GM12878 (cell line): ENCODE measurements around the gene C3. TPM values are rescaled to one million over a fixed set of nuclear protein-coding genes. Genes with fewer than 3 reads are reported as not detected.

Source experiments
- ATF2 ChIP-seq: IDR thresholded peaks from 2 replicates; pipeline ENCODE4 v1.6.1; 2012; ENCODE audit warnings: low read length, inconsistent platforms
- CBX5 ChIP-seq: sonication (generic); IDR thresholded peaks from 2 replicates; pipeline ENCODE4 v1.6.1; 2016; ENCODE audit warnings: low read depth, moderate library complexity, mild to moderate bottlenecking, inconsistent platforms
- DPF2 ChIP-seq: fragments of 450-650 bp; IDR thresholded peaks from 2 replicates; pipeline ENCODE4 v1.6.1; 2017; ENCODE audit warnings: mild to moderate bottlenecking
- EGR1 ChIP-seq, 2 experiments: IDR thresholded peaks; 1 replicate in 1 of 2; 2 replicates in 1 of 2; pipeline ENCODE4 v1.6.1; 2011 to 2012; ENCODE audit warnings: low read depth in 2 of 2, low read length in 2 of 2, borderline replicate concordance in 1 of 2, mild to moderate bottlenecking in 1 of 2, moderate library complexity in 1 of 2
- ETV6 ChIP-seq, 2 experiments: fragments of 450-650 bp in 1 of 2; IDR thresholded peaks in 1 of 2; conservative IDR thresholded peaks in 1 of 2; 2 replicates each; pipeline ENCODE4 v1.6.1; 2014; ENCODE audit warnings: antibody characterized with exemption in 1 of 2, borderline replicate concordance in 1 of 2, low read depth in 1 of 2, mild to moderate bottlenecking in 1 of 2, moderate library complexity in 1 of 2
- FOXK2 ChIP-seq: fragments of 450-650 bp; IDR thresholded peaks from 2 replicates; pipeline ENCODE4 v1.6.1; 2017; ENCODE audit warnings: mild to moderate bottlenecking, moderate library complexity
- GATAD2B ChIP-seq: fragments of 450-650 bp; conservative IDR thresholded peaks from 2 replicates; pipeline ENCODE4 v1.6.1; 2017; ENCODE audit warnings: low read depth, mild to moderate bottlenecking, moderate library complexity
- HDAC2 ChIP-seq: fragments of 200-600 bp; sonication (generic); IDR thresholded peaks from 2 replicates; pipeline ENCODE4 v1.6.1; 2017
- IKZF1 ChIP-seq: fragments of 450-650 bp; conservative IDR thresholded peaks from 2 replicates; pipeline ENCODE4 v1.6.1; 2017; ENCODE audit warnings: antibody characterized with exemption, mild to moderate bottlenecking
- JUNB ChIP-seq: IDR thresholded peaks from 2 replicates; pipeline ENCODE4 v1.6.1; 2016; ENCODE audit warnings: antibody characterized with exemption, mild to moderate bottlenecking
- MEF2A ChIP-seq: IDR thresholded peaks from 2 replicates; pipeline ENCODE4 v1.6.1; 2011; ENCODE audit warnings: low read depth, mild to moderate bottlenecking, low read length, moderate library complexity; ENCODE audit not compliant: insufficient read depth
- NFIC ChIP-seq: IDR thresholded peaks from 2 replicates; pipeline ENCODE4 v1.6.1; 2012; ENCODE audit warnings: low read depth, mild to moderate bottlenecking, inconsistent platforms, low read length, moderate library complexity
- NFXL1 ChIP-seq: fragments of 450-650 bp; IDR thresholded peaks from 2 replicates; pipeline ENCODE4 v1.6.1; 2017; ENCODE audit warnings: antibody characterized with exemption, mild to moderate bottlenecking, borderline replicate concordance
- RB1 ChIP-seq: fragments of 450-650 bp; formaldehyde crosslinking; IDR thresholded peaks from 2 replicates; pipeline ENCODE4 v1.6.1; 2017; ENCODE audit warnings: mild to moderate bottlenecking, borderline replicate concordance
- RELB ChIP-seq: fragments of 450-650 bp; IDR thresholded peaks from 2 replicates; pipeline ENCODE4 v1.6.1; 2017; ENCODE audit warnings: low read depth, mild to moderate bottlenecking, moderate library complexity
- SKIL ChIP-seq: fragments of 450-650 bp; IDR thresholded peaks from 2 replicates; pipeline ENCODE4 v1.6.1; 2017; ENCODE audit warnings: mild to moderate bottlenecking, low read depth, inconsistent platforms; ENCODE audit not compliant: poor library complexity, severe bottlenecking
- SMC3 ChIP-seq: IDR thresholded peaks from 2 replicates; pipeline ENCODE4 v1.6.1; 2011; ENCODE audit warnings: low read length, improper control_type of control experiment, borderline replicate concordance
- SREBF2 ChIP-seq: IDR thresholded peaks from 2 replicates; pipeline ENCODE4 v1.6.1; 2012; ENCODE audit warnings: mild to moderate bottlenecking, low read length
- SUPT20H ChIP-seq: IDR thresholded peaks from 2 replicates; pipeline ENCODE4 v1.6.1; 2011; ENCODE audit warnings: low read depth, mild to moderate bottlenecking, low read length, moderate library complexity, borderline replicate concordance; ENCODE audit not compliant: control insufficient read depth
- ZNF687 ChIP-seq: fragments of 450-650 bp; IDR thresholded peaks from 2 replicates; pipeline ENCODE4 v1.6.1; 2017; ENCODE audit warnings: mild to moderate bottlenecking, moderate library complexity
- ZSCAN29 ChIP-seq: fragments of 450-650 bp; IDR thresholded peaks from 2 replicates; pipeline ENCODE4 v1.6.1; 2017; ENCODE audit warnings: mild to moderate bottlenecking, moderate library complexity
- polyA plus RNA-seq, 11 experiments: library from polyadenylated mRNA; depleted of rRNA in 4 of 11; unstranded in 6 of 11; stranded (reverse) in 5 of 11; fragments of >200 nt; fragmentation: Nextera tagmentation in 4 of 11; fragmentation: Illumina TruSeq in 1 of 11; extraction: Ambion mirVana in 4 of 11; extraction: Trizol in 1 of 11; gene quantifications; 1 replicate in 1 of 11; 2 replicates in 10 of 11; pipeline versions ENCODE4 v1.2.1 to v1.2.3, GENCODE V29; 2011 to 2016; ENCODE audit warnings: inconsistent platforms in 2 of 11, missing spikeins in 2 of 11, low read depth in 1 of 11
- total RNA-seq, 4 experiments: library from RNA; depleted of rRNA in 3 of 4; stranded (reverse); fragments of >200 nt in 3 of 4; fragmentation: Illumina TruSeq in 1 of 4; extraction: Trizol in 1 of 4; gene quantifications; 2 replicates each; pipeline versions ENCODE4 v1.2.1 to v1.2.3, GENCODE V29; 2013 to 2021

C3 gene
- total and polyA plus RNA-seq, 10 of the 15 experiments (the other 5 are each of a cell fraction or from before 2014, with no cell fraction given): 0.20 to 6.7 (median 0.72) TPM

GRCh38 chr19:6739883-6740588 is 19.6 kb upstream of the C3 start (continued):
- no peak for TF ChIP-seq ATF2
- peak; percentile 41; the same call in 1 of the 2 replicates for TF ChIP-seq IKZF1
- no peak for TF ChIP-seq GATAD2B
- TF ChIP-seq NFXL1: no peak
- no peak for TF ChIP-seq SREBF2
- TF ChIP-seq RB1: peak; percentile 20; the same call in 1 of the 2 replicates
- no peak for TF ChIP-seq SMC3
- no peak for TF ChIP-seq SKIL
- TF ChIP-seq CBX5: no peak
- no peak for TF ChIP-seq JUNB
- no peak for TF ChIP-seq ETV6 (conservative IDR thresholded peaks at IDR 0.05 in 1 of 2, IDR thresholded peaks at IDR 0.05 in 1 of 2; ENCODE audit: borderline replicate concordance in 1 of 2, low read depth in 1 of 2)
- no peak for TF ChIP-seq NFIC
- TF ChIP-seq DPF2: peak; percentile 16; the same call in 1 of the 2 replicates
- TF ChIP-seq MEF2A: no peak
- TF ChIP-seq SUPT20H: no peak
- TF ChIP-seq ZNF687: no peak
- no peak for TF ChIP-seq FOXK2
- peak in 1 of 2 experiments; percentile 42; a peak in 1 of 3 replicates for TF ChIP-seq EGR1 (IDR thresholded peaks at IDR 0.05; ENCODE audit: borderline replicate concordance in 1 of 2, low read depth in 2 of 2, low read length in 2 of 2)
- no peak for TF ChIP-seq HDAC2
- TF ChIP-seq RELB: peak; percentile 67
- no peak for TF ChIP-seq ZSCAN29
